Activated naive CD8-positive, alpha-beta T cell (primary cell): ENCODE results near the gene FBXL17.

Source experiments
- H3K27ac Mint-ChIP-seq: one replicate; pipeline ENCODE4 v1.8.0; 2021; ENCODE audit warnings: mixed read lengths
- H3K27me3 Mint-ChIP-seq: one replicate; pipeline ENCODE4 v1.8.0; 2021; ENCODE audit warnings: mixed read lengths
- H3K36me3 Mint-ChIP-seq: one replicate; pipeline ENCODE4 v1.8.0; 2021; ENCODE audit warnings: mixed read lengths
- H3K4me1 Mint-ChIP-seq: one replicate; pipeline ENCODE4 v1.8.0; 2021; ENCODE audit warnings: low read depth, mixed read lengths
- H3K4me3 Mint-ChIP-seq: one replicate; pipeline ENCODE4 v1.8.0; 2021; ENCODE audit warnings: mild to moderate bottlenecking, mixed read lengths
- H3K9me3 Mint-ChIP-seq: one replicate; pipeline ENCODE4 v1.8.0; 2021; ENCODE audit warnings: low read depth, mixed read lengths

FBXL17 gene

DNA sequence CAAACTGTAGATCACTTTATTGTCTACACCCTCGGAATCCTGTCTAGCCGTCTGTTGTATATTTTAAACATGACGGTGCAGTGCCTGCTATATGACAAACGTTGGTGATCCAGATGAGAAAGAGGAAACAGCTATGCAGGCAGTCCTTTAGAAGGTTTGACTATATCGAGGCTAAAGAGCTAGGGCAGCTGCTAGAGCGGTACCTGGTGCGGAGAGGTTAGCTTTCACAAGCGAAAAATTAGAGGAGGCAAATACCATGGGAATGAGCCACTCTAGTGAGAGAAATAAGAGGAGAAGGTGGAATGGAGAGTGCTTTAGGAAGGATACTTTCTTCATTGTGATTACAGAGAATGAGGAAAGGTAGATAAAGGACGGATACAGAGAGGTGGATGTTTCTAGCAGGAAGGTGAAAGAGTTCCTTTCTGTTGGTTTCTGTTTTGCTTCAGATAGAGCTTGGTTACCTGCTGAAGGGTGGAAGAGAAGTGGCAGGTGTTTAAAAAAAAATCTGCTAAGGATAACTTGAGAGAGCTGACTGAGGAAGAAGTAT is 959 bp upstream of the FBXL17 start:
- H3K9me3 Mint-ChIP-seq: no peaks in the 10 kb centered on the region
- peak overlapping the region; percentile 97 for H3K27ac Mint-ChIP-seq
- no peaks in the 10 kb centered on the region for H3K27me3 Mint-ChIP-seq
- peaks cover 2% of the 10 kb centered on the region for H3K36me3 Mint-ChIP-seq
- H3K4me3 Mint-ChIP-seq: peak overlapping the region; percentile 94
- H3K4me1 Mint-ChIP-seq: peaks cover 40% of the 10 kb centered on the region

DNA sequence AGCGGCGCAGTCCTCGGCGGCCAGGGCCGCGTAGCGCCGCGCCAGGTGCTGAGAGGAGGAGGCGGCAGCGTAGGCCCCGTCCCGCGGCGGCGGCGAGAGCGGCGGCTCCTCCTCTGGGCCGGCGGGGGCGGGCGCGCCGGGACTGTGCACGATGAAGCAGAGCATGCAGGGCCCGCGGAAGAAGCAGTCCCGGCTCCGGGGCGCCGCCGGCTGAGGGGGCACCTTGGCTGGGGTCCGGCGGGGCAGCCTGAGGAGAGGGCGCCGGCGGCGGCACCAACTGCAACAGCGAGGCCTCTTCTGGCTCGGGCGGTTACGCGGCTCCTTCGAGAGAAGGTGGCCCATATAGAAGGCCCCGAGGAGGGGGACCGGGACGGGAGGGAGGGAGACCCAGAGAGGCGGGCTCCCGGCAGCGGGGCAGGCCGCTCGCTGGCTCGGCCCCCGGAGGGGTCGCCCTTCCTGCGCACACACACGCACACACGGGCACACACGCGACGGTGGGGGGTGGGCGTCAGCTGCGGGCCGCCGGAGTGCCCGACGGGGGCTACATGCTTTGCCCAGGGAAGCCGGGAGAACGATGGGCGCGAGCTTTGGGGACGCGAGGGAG is 446 bp downstream of the FBXL17 start:
- Mint-ChIP-seq H3K27me3 (no peaks in the 10 kb centered on the region), H3K4me1 (peaks cover 40% of the 10 kb centered on the region), H3K4me3 (peak overlapping the region; percentile 77), H3K27ac (peak overlapping the region; percentile 83), H3K9me3 (peaks cover 8% of the 10 kb centered on the region), H3K36me3 (peaks cover 7% of the 10 kb centered on the region)

DNA sequence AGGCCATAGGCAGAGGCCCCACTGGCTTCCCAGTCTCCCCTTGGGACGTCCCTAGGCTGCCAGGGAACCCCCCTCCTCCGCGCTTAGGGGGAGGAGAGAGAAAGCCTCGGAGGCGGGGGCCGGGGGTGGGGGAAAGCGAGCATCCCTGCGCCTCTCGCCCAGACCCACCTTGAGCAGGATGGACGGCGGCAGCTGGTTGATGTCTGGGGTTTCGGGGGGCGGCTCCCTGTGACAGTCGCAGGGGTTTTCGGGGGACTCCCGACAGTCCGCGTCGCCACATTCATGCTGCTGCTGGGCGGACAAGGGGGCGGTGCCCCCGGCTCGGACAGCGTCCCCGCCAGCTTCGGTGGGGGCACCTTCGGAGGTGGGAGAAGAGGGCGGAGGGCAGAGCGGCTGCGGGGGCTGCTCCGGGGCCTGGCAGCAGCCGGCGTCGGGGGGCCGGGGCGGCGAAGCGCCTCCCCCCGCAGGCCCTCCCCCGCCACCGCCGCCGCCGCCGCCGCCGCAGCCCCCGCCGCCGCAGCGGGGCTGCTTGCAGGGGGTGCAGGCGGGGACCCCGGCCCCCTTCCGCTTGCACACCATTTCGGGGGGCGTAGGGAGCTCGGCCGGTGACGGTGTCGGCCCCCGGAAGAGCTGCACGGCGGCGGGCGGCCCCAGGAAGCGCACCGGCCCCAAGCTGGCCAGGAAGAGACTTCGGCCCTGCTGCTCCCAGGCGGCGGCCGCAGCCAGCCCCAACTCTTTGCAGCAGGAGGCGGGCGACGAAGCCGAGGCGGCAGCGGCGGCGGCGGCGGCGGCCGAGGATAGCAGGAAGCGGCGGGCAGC is 1.2 kb downstream of the FBXL17 start:
- Mint-ChIP-seq H3K4me3 (peak overlapping the region; percentile 90), H3K9me3 (peaks cover 12% of the 10 kb centered on the region), H3K36me3 (peaks cover 12% of the 10 kb centered on the region), H3K27ac (peak overlapping the region; percentile 79), H3K4me1 (peaks cover 40% of the 10 kb centered on the region), H3K27me3 (no peaks in the 10 kb centered on the region)

DNA sequence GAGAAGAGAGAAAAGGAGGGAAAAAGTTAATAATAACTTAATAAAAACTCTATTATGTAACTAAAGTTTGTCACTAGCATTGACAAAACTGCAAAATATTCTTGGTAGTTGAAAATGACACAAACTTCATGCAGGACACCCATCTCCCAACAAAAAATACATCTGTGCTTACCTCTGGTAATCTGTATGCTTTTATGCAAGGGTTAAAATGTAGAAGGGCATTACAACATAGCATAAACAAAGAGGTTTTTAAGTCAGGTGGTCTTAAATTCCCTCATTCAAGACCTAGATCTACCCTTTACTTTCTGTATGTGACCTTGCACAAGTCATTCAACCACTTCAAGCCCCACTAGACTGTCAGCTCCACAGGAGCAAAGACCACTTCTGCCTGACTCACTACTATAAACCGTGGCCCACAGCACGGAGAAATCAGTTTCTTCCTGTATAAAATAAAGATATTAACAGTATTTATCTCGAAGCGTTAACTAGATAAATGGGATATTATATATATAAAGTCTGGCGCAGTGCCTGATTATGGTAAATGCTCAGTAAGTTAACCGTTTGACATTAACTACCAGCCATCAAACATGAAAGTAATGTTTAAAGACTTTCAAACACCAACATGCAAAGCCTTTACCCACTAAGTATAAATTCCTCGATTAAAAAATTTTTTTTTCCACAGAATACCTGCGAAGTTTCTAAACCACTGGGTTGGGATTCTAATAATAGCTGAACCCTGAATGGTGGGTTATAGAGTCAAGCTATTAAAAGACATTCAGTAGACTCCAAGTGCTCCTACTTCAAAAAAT is 2.0 kb downstream of the FBXL17 start:
- Mint-ChIP-seq H3K27ac (peak overlapping the region; percentile 52), H3K9me3 (peaks cover 13% of the 10 kb centered on the region), H3K4me1 (peaks cover 40% of the 10 kb centered on the region), H3K36me3 (peaks cover 13% of the 10 kb centered on the region), H3K4me3 (peak overlapping the region; percentile 90), H3K27me3 (no peaks in the 10 kb centered on the region)

DNA sequence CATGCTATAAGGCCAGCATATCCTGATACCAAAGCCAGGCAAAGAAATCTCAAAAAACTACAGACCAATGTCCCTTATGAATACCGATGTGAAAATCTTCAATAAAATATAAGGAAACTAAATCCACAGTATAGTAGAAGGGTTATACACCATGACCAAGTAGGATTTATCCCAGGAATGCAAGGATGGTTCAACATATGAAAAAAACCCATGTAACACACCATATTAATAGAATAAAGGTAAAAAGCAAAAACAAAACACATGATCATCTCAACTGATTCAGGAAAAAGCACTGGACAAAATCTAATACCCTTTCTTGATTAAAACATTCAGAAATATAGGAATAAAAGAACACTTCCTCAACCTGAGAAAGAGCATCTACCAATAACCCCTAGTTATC is 6.1 kb downstream of the FBXL17 start:
- Mint-ChIP-seq H3K27ac (no peak overlapping the region), H3K4me3 (no peak overlapping the region), H3K9me3 (peaks cover 25% of the 10 kb centered on the region), H3K4me1 (peaks cover 31% of the 10 kb centered on the region), H3K36me3 (peaks cover 30% of the 10 kb centered on the region), H3K27me3 (no peaks in the 10 kb centered on the region)

DNA sequence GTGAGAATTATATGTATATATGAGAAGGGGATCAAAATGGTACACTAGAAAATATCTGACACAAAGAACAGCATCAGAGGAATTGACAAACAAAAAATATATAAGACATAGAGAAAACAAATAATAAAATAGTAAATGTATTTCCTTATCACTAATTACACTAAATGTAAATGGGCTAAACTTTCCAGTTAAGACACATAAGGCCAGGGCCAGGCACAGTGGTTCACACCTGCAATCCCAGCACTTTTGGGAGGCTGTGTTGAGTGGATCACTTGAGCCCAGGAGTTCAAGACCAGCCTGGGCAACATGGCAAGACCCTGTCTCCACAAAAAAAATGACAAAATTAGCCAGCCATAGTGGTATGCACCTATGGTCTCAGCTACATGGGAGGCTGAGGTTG is 8.5 kb downstream of the FBXL17 start:
- no peaks in the 10 kb centered on the region for H3K27me3 Mint-ChIP-seq
- no peak overlapping the region for H3K4me3 Mint-ChIP-seq
- peaks cover 25% of the 10 kb centered on the region for H3K4me1 Mint-ChIP-seq
- no peak overlapping the region for H3K27ac Mint-ChIP-seq
- H3K36me3 Mint-ChIP-seq: peaks cover 30% of the 10 kb centered on the region
- peaks cover 25% of the 10 kb centered on the region for H3K9me3 Mint-ChIP-seq

DNA sequence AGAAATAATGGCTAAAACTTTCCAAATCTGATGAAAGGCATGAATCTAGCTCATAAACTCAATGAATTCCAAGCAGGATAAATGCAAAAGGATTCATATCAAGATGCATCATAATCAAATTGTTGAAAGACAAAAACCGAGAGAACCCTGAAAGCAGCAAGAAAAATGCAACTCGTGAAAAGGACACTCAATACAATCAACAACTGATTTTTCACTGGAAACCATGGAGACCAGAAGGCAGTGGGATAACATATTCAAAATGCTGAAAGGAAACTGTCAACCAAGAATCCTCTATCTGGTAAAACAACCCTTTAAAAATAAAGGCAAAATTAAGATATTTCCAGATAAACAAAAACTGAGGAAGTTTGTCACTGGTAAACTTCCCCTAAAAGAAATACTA is 9.5 kb downstream of the FBXL17 start:
- Mint-ChIP-seq H3K27me3 (no peaks in the 10 kb centered on the region), H3K36me3 (peaks cover 25% of the 10 kb centered on the region), H3K27ac (no peak overlapping the region), H3K9me3 (peaks cover 22% of the 10 kb centered on the region), H3K4me1 (peaks cover 23% of the 10 kb centered on the region), H3K4me3 (no peak overlapping the region)

DNA sequence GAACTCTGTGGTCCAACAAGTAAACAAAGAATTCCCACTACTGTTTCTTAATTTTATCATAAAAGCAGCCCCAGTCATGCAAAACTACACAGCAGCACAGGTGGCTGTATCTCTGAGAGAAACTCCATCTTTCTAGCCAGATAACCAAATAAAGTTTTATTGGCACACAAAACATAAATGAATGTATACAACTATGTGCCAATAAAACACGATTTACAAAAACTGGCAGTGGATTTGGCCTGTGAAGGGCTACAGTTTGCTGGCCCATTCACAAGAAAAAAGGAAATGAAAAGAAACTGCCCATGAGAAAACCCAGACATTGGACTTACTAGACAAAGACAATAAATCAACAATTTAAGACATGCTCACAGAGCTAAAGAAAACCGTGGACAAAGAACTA is 10.6 kb downstream of the FBXL17 start:
- H3K4me3 Mint-ChIP-seq: no peak overlapping the region
- no peaks in the 10 kb centered on the region for H3K27me3 Mint-ChIP-seq
- H3K27ac Mint-ChIP-seq: no peak overlapping the region
- peaks cover 17% of the 10 kb centered on the region for H3K9me3 Mint-ChIP-seq
- H3K4me1 Mint-ChIP-seq: peaks cover 23% of the 10 kb centered on the region
- H3K36me3 Mint-ChIP-seq: peaks cover 23% of the 10 kb centered on the region

DNA sequence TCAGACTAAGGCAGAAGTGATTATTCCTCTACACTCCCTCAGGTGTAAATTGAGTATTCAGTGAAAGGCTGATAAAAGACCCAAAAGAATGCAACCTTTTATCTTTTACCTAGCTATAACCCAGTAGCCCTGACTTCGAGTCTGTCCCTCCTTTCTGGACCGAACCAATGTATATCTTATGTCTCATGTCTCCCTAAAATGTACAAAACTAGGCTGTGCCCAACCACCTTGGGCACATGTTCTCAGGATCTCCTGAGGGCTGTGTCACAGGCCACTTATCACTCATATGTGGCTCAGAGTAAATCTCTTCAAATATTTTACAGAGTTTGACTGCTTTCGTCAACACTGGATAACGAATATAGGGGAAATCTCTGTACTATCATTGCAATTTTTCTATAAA is 12.7 kb downstream of the FBXL17 start:
- H3K36me3 Mint-ChIP-seq: peaks cover 14% of the 10 kb centered on the region
- no peak overlapping the region for H3K4me3 Mint-ChIP-seq
- H3K27ac Mint-ChIP-seq: peak overlapping the region; percentile 48

DNA sequence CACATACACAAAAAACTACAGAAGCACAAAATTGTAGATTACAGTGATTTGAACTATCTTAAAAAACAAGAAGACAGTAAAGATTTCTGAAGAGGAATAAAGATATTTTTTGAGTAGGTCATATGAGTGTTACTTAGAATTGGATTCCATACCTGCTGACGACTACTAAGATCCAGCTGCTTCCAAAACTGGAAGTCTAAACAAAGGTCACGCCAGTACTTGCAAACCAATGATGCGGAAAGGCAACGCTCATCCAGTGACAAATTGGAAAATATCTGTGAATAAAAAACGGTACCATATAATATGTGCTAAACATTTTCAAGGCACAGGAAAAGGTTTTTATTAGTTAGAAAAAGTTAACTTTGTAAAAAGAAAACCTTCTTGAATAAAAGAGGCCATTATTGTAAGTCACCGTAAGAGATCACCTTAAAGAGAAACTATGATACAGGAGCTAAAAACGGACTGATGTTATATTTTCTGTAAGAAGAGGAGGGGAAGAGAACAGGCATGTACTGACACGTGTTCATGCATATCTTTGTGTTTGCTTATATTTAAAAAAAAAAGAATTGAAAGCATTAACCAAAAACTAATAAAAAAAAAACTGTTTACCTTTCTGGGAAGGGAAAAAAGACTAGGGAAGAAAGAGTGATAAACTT is 14.1 kb downstream of the FBXL17 start:
- peaks cover 29% of the 10 kb centered on the region for H3K4me1 Mint-ChIP-seq
- peaks cover 10% of the 10 kb centered on the region for H3K36me3 Mint-ChIP-seq
- no peak overlapping the region for H3K27ac Mint-ChIP-seq
- H3K9me3 Mint-ChIP-seq: no peaks in the 10 kb centered on the region
- H3K27me3 Mint-ChIP-seq: no peaks in the 10 kb centered on the region
- H3K4me3 Mint-ChIP-seq: no peak overlapping the region

More for the DNA sequence above, 12.7 kb downstream of the FBXL17 start:
- Mint-ChIP-seq H3K27me3 (no peaks in the 10 kb centered on the region), H3K9me3 (peaks cover 5% of the 10 kb centered on the region), H3K4me1 (peaks cover 29% of the 10 kb centered on the region)

DNA sequence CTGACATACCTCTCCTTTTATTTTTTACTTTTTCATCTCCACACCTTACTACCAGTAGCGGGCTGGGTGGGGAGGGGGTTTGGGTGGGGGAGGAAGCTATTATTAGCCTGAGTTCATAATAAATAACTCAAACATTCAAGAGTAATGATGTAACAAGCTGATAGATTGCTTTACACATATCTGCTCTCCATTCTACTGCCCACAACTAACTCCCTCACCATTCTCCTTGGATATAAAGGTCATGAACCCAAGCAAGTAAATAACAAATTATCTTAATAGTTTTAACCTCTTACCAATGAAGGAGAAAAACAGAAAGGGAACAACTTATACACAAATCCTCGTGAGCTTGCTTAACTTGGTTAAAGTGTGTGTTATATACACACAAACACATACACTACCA is 15.4 kb downstream of the FBXL17 start:
- H3K36me3 Mint-ChIP-seq: peaks cover 4% of the 10 kb centered on the region
- H3K27me3 Mint-ChIP-seq: no peaks in the 10 kb centered on the region
- peaks cover 22% of the 10 kb centered on the region for H3K4me1 Mint-ChIP-seq
- no peak overlapping the region for H3K27ac Mint-ChIP-seq
- H3K4me3 Mint-ChIP-seq: no peak overlapping the region
- H3K9me3 Mint-ChIP-seq: no peaks in the 10 kb centered on the region

DNA sequence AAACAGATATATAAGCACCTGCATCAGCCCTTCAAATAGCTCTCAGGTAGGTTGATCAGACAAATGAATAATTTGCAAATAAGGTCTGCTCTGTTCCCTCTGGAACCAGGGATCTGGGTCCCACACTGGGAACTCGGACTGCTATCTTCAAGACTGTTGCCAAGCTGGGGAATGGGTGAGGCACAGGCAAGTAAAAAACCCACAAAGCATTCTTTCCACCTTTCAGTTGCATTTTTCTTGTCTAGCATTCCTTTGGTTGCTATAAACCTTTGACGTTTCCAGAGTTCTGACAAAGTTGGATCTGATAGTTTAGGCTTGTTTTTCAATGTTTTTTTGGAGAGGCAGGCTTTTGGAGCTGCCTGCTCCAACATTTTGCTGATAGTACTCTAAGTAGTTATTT is 20.1 kb downstream of the FBXL17 start:
- no peak overlapping the region for H3K27ac Mint-ChIP-seq
- H3K36me3 Mint-ChIP-seq: peaks cover 4% of the 10 kb centered on the region
- no peaks in the 10 kb centered on the region for H3K27me3 Mint-ChIP-seq
- no peak overlapping the region for H3K4me3 Mint-ChIP-seq
- H3K4me1 Mint-ChIP-seq: peaks cover 13% of the 10 kb centered on the region
- H3K9me3 Mint-ChIP-seq: no peaks in the 10 kb centered on the region

DNA sequence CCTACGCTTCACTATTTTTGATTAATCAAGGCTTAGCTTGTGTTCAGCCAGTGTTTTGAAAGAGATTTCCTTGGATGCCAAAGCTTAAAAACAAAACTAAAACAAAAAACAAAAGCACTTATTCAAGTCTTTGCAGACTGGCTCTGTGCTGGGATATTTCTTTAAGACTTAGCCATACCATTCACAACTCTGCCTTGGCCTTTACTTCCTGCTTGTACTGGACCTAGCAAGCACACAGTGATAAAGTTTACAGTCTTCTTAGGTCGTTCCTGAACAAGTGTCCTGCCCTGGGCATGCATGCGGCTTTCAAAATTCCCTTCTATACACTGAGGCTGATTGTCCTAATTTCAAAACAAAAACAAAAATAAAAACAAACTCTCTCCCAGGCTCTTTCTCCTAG is 20.7 kb downstream of the FBXL17 start:
- H3K36me3 Mint-ChIP-seq: peaks cover 4% of the 10 kb centered on the region
- no peak overlapping the region for H3K4me3 Mint-ChIP-seq
- H3K27me3 Mint-ChIP-seq: no peaks in the 10 kb centered on the region
- H3K27ac Mint-ChIP-seq: no peak overlapping the region
- H3K9me3 Mint-ChIP-seq: no peaks in the 10 kb centered on the region
- peaks cover 13% of the 10 kb centered on the region for H3K4me1 Mint-ChIP-seq

DNA sequence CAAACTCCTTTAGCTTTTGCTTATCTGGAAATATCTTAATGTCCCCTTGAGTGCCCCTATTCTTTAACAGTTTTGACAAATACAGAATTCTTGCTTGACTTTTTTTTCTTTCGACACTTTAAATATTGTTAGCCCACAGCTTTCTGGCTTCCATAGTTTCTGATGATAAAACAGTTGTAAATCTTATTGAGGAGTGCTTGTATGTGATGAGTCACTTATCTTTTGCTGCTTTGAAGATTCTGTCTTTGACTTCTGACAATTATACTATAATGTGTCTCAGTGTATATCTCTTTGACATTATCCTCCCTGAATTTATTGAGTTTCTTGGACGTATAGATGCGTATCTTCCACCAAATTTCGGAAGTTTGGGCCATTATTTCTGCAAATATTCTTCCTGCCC is 21.6 kb downstream of the FBXL17 start:
- Mint-ChIP-seq H3K27ac (no peak overlapping the region), H3K36me3 (peaks cover 2% of the 10 kb centered on the region), H3K4me1 (peaks cover 7% of the 10 kb centered on the region), H3K9me3 (no peaks in the 10 kb centered on the region), H3K4me3 (no peak overlapping the region), H3K27me3 (no peaks in the 10 kb centered on the region)
